Karpas-422 (cell line): Measurements from ENCODE around the gene NEURL1. TPM values are rescaled to one million over a fixed set of nuclear protein-coding genes. Genes with fewer than 3 reads are reported as not detected.
"Not testable (repeated sequence)": the region's sequence is repeated elsewhere in the genome, so short reads cannot be mapped to it uniquely, and the experiment has no call there.

Experiments used
- DNase-seq: peaks from one replicate; pipeline ENCODE4 v3.0.0-alpha.2; 2015
- H2AFZ ChIP-seq: fragments of 200-600 bp; sonication (generic); 2 replicates; pipeline ENCODE4 v1.6.1; 2014; ENCODE audit warnings: antibody characterized with exemption, low read length, mixed read lengths
- H3K27ac ChIP-seq: fragments of 200-600 bp; sonication (generic); 2 replicates; pipeline ENCODE4 v1.5.1; 2014; ENCODE audit warnings: mild to moderate bottlenecking, low read length, moderate library complexity
- H3K27me3 ChIP-seq: fragments of 200-600 bp; sonication (generic); 2 replicates; pipeline ENCODE4 v1.6.1; 2014; ENCODE audit warnings: low read length, mixed read lengths
- H3K36me3 ChIP-seq: fragments of 200-600 bp; sonication (generic); 2 replicates; pipeline ENCODE4 v1.6.1; 2014; ENCODE audit warnings: low read length, mixed read lengths; ENCODE audit not compliant: insufficient read depth
- H3K4me1 ChIP-seq: fragments of 200-600 bp; sonication (generic); 2 replicates; pipeline ENCODE4 v1.6.1; 2014; ENCODE audit warnings: mild to moderate bottlenecking, low read length, mixed read lengths
- H3K4me2 ChIP-seq: fragments of 200-600 bp; sonication (generic); 2 replicates; pipeline ENCODE4 v1.6.1; 2014; ENCODE audit warnings: low read length, low read depth, mild to moderate bottlenecking; ENCODE audit not compliant: poor library complexity, severe bottlenecking
- H3K4me3 ChIP-seq: fragments of 200-600 bp; sonication (generic); 2 replicates; pipeline ENCODE4 v1.5.1; 2014; ENCODE audit warnings: mild to moderate bottlenecking, antibody characterized with exemption, low read length, mixed read lengths
- H3K79me2 ChIP-seq: fragments of 200-600 bp; sonication (generic); 2 replicates; pipeline ENCODE4 v1.6.1; 2014; ENCODE audit warnings: mild to moderate bottlenecking, low read length, mixed read lengths
- H3K9ac ChIP-seq: fragments of 200-600 bp; sonication (generic); 2 replicates; pipeline ENCODE4 v1.6.0; 2014; ENCODE audit warnings: low read length
- H3K9me2 ChIP-seq: fragments of 200-600 bp; sonication (generic), shearing (Covaris generic); replicated peaks from 2 replicates; pipeline ENCODE4 v1.6.0; 2014; ENCODE audit warnings: mild to moderate bottlenecking, low read length, moderate library complexity; ENCODE audit not compliant: insufficient read depth
- H3K9me3 ChIP-seq: fragments of 300-700, 200-600 bp; sonication (generic); 2 replicates; pipeline ENCODE4 v1.6.1; 2014; ENCODE audit warnings: low read length, mixed read lengths
- H4K20me1 ChIP-seq: fragments of 200-600 bp; sonication (generic); 2 replicates; pipeline ENCODE4 v1.6.1; 2014; ENCODE audit warnings: mild to moderate bottlenecking, antibody characterized with exemption, low read length, low read depth; ENCODE audit not compliant: insufficient read depth
- total RNA-seq: library from RNA; depleted of rRNA; stranded (reverse); fragments of >200 nt; shearing (Covaris generic); gene quantifications from 2 replicates; pipeline ENCODE4 v1.2.3, GENCODE V29; 2014; ENCODE audit warnings: low replicate concordance

NEURL1 gene
- total RNA-seq, 1 experiment from 2014 or later = not detected

- Histone ChIP-seq H3K9me2 (no peaks in the 10 kb centered on the region), H3K4me1 (peaks cover 17% of the 10 kb centered on the region), H3K9me3 (no peaks in the 10 kb centered on the region), H2AFZ (no peak overlapping the region), H3K4me2 (no peak overlapping the region), H3K9ac (no peak overlapping the region), H3K27me3 (no peaks in the 10 kb centered on the region), H3K79me2 (no peaks in the 10 kb centered on the region), H3K4me3 (no peak overlapping the region), H4K20me1 (no peaks in the 10 kb centered on the region), H3K27ac (no peak overlapping the region), H3K36me3 (no peaks in the 10 kb centered on the region)
- no peak for DNase-seq
These were observed 32.4 kb downstream of the NEURL1 start for GRCh38 chr10:103525901-103526300.

- not testable (repeated sequence) for H4K20me1 ChIP-seq, H3K27me3 ChIP-seq, H3K79me2 ChIP-seq, H3K4me3 ChIP-seq, H3K4me2 ChIP-seq, DNase-seq, H3K9me2 ChIP-seq, H3K27ac ChIP-seq, H2AFZ ChIP-seq, H3K9me3 ChIP-seq, H3K36me3 ChIP-seq, H3K9ac ChIP-seq
- peaks cover 17% of the 10 kb centered on the region for H3K4me1 ChIP-seq
These were observed 34.0 kb downstream of the NEURL1 start for GRCh38 chr10:103527476-103527875.

GRCh38 chr10:103528549-103528948 is 35.0 kb downstream of the NEURL1 start:
- Histone ChIP-seq H2AFZ (no peak overlapping the region), H3K4me2 (no peak overlapping the region), H3K79me2 (no peaks in the 10 kb centered on the region), H4K20me1 (no peaks in the 10 kb centered on the region), H3K27ac (no peak overlapping the region), H3K4me1 (peaks cover 15% of the 10 kb centered on the region), H3K9me3 (no peaks in the 10 kb centered on the region), H3K9me2 (no peaks in the 10 kb centered on the region), H3K36me3 (no peaks in the 10 kb centered on the region), H3K9ac (no peak overlapping the region), H3K27me3 (no peaks in the 10 kb centered on the region; the same call in 1 of the 2 replicates), H3K4me3 (no peak overlapping the region)
- DNase-seq = no peak

- no peak for DNase-seq
- Histone ChIP-seq H4K20me1 (no peaks in the 10 kb centered on the region), H3K4me2 (no peak overlapping the region), H3K27ac (no peak overlapping the region), H3K4me1 (peaks cover 6% of the 10 kb centered on the region), H2AFZ (no peak overlapping the region), H3K9ac (no peak overlapping the region), H3K4me3 (no peak overlapping the region), H3K79me2 (no peaks in the 10 kb centered on the region), H3K9me2 (no peaks in the 10 kb centered on the region), H3K36me3 (no peaks in the 10 kb centered on the region), H3K27me3 (no peaks in the 10 kb centered on the region; the same call in 1 of the 2 replicates), H3K9me3 (no peaks in the 10 kb centered on the region)
These were observed 36.0 kb downstream of the NEURL1 start for GRCh38 chr10:103529539-103529938.

- no peak overlapping the region for H2AFZ ChIP-seq
- H3K9me2 ChIP-seq = no peaks in the 10 kb centered on the region
- H3K27ac ChIP-seq = no peak overlapping the region
- no peak overlapping the region for H3K9ac ChIP-seq
- no peaks in the 10 kb centered on the region for H4K20me1 ChIP-seq
- 0 out of 2 replicates have a peak, but pooled peaks cover 2% of the 10 kb centered on the region for H3K4me1 ChIP-seq
- DNase-seq = no peak
- H3K4me2 ChIP-seq = no peak overlapping the region
- no peaks in the 10 kb centered on the region for H3K79me2 ChIP-seq
- H3K4me3 ChIP-seq = no peak overlapping the region
- no peaks in the 10 kb centered on the region for H3K9me3 ChIP-seq
- H3K36me3 ChIP-seq = no peaks in the 10 kb centered on the region
- H3K27me3 ChIP-seq = no peaks in the 10 kb centered on the region; the same call in 1 of the 2 replicates
These were observed 40.3 kb downstream of the NEURL1 start for GRCh38 chr10:103533827-103534226.

- no peaks in the 10 kb centered on the region for H3K79me2 ChIP-seq
- DNase-seq = no peak
- H3K9me2 ChIP-seq = no peaks in the 10 kb centered on the region
- H3K27me3 ChIP-seq = no peaks in the 10 kb centered on the region; the same call in 1 of the 2 replicates
- H3K36me3 ChIP-seq = no peaks in the 10 kb centered on the region
- H3K27ac ChIP-seq = no peak overlapping the region
- 0 out of 2 replicates have a peak, but pooled peaks cover 2% of the 10 kb centered on the region for H3K4me1 ChIP-seq
- H3K9me3 ChIP-seq = no peaks in the 10 kb centered on the region
- no peak overlapping the region for H3K9ac ChIP-seq
- H2AFZ ChIP-seq = no peak overlapping the region
- no peak overlapping the region for H3K4me2 ChIP-seq
- H3K4me3 ChIP-seq = no peak overlapping the region
- H4K20me1 ChIP-seq = no peaks in the 10 kb centered on the region
These were observed 41.4 kb downstream of the NEURL1 start for GRCh38 chr10:103534621-103535498.

GRCh38 chr10:103535595-103535994 is 42.1 kb downstream of the NEURL1 start:
- H3K27ac ChIP-seq = no peak overlapping the region
- H3K9me2 ChIP-seq = no peaks in the 10 kb centered on the region
- H3K9ac ChIP-seq = no peak overlapping the region
- no peak for DNase-seq
- H3K79me2 ChIP-seq = no peaks in the 10 kb centered on the region
- no peaks in the 10 kb centered on the region for H3K36me3 ChIP-seq
- no peak overlapping the region for H3K4me2 ChIP-seq
- 0 out of 2 replicates have a peak, but pooled peaks cover 2% of the 10 kb centered on the region for H3K4me1 ChIP-seq
- no peak overlapping the region for H3K4me3 ChIP-seq
- no peaks in the 10 kb centered on the region for H3K9me3 ChIP-seq
- H4K20me1 ChIP-seq = no peaks in the 10 kb centered on the region
- H3K27me3 ChIP-seq = no peaks in the 10 kb centered on the region; the same call in 1 of the 2 replicates
- H2AFZ ChIP-seq = no peak overlapping the region

- H3K9me2 ChIP-seq = no peaks in the 10 kb centered on the region
- H3K4me2 ChIP-seq = no peak overlapping the region
- no peaks in the 10 kb centered on the region for H3K36me3 ChIP-seq
- no peaks in the 10 kb centered on the region for H3K79me2 ChIP-seq
- H3K27me3 ChIP-seq = no peaks in the 10 kb centered on the region
- H3K9ac ChIP-seq = no peak overlapping the region
- peaks cover 31% of the 10 kb centered on the region for H3K4me1 ChIP-seq
- no peak overlapping the region for H3K4me3 ChIP-seq
- no peak for DNase-seq
- H3K9me3 ChIP-seq = no peaks in the 10 kb centered on the region
- H4K20me1 ChIP-seq = no peaks in the 10 kb centered on the region
- H3K27ac ChIP-seq = no peak overlapping the region
- no peak overlapping the region for H2AFZ ChIP-seq
These were observed 46.2 kb downstream of the NEURL1 start for GRCh38 chr10:103539751-103540150.
